GM18498 (cell line): ENCODE results near the gene RPL36.
"Not testable (repeated sequence)": the region's sequence is repeated elsewhere in the genome, so short reads cannot be mapped to it uniquely, and the experiment has no call there.

ENCODE experiments used
- ATAC-seq: cut with Tn5 transposase; IDR thresholded peaks from one replicate; pipeline ENCODE4 v1.9.1; 2021; ENCODE audit warnings: mild to moderate bottlenecking, moderate library complexity; ENCODE audit not compliant: unreplicated experiment

Gene RPL36

GRCh38 chr19:5703819-5704818 is 14.0 kb downstream of the RPL36 start:
- no peak for ATAC-seq

GRCh38 chr19:5705552-5705951 is 15.5 kb downstream of the RPL36 start:
- no peak for ATAC-seq

GRCh38 chr19:5706876-5707573 is 16.9 kb downstream of the RPL36 start:
- ATAC-seq, result no peak

- ATAC-seq, result no peak
These were observed 17.8 kb downstream of the RPL36 start for GRCh38 chr19:5707576-5708575.

GRCh38 chr19:5711025-5711424 is 20.9 kb downstream of the RPL36 start:
- no peak for ATAC-seq

GRCh38 chr19:5711713-5712161 is 21.6 kb downstream of the RPL36 start:
- ATAC-seq, result no peak

- ATAC-seq, result no peak
These were observed 23.1 kb downstream of the RPL36 start for GRCh38 chr19:5713228-5713627.

- no peak for ATAC-seq
These were observed 24.7 kb downstream of the RPL36 start for GRCh38 chr19:5714816-5715215.

- no peak for ATAC-seq
These were observed 27.3 kb downstream of the RPL36 start for GRCh38 chr19:5717215-5717935.

- no peak for ATAC-seq
These were observed 28.0 kb downstream of the RPL36 start for GRCh38 chr19:5718037-5718578.

- no peak for ATAC-seq
These were observed 28.6 kb downstream of the RPL36 start for GRCh38 chr19:5718579-5719273.

- ATAC-seq, result no peak
These were observed 29.3 kb downstream of the RPL36 start for GRCh38 chr19:5719274-5719960.

GRCh38 chr19:5719961-5720790 is 30.1 kb downstream of the RPL36 start, which contains the start of the genes CATSPERD and LONP1:
TSS of gene CATSPERD (plus strand) at chr19:5720637. CDS start at chr19:5720738, 101 bp downstream.
TSS of gene LONP1 (minus strand) at chr19:5720146. CDS start at chr19:5720132, 14 bp downstream.
- peak; percentile 89 for ATAC-seq

- no peak for ATAC-seq
These were observed 37.5 kb downstream of the RPL36 start for GRCh38 chr19:5727453-5728050.

- not testable (repeated sequence) for ATAC-seq
These were observed 43.1 kb downstream of the RPL36 start for GRCh38 chr19:5733172-5733571.

- no peak for ATAC-seq
These were observed 48.3 kb downstream of the RPL36 start for GRCh38 chr19:5738423-5738822.
